ENCODE results near the gene EFCAB7. TPM values are rescaled to one million over a fixed set of nuclear protein-coding genes. Genes with fewer than 3 reads are reported as not detected.

EFCAB7 gene
- total RNA-seq: 3.2 and 3.6 TPM in 2 replicates

DNA sequence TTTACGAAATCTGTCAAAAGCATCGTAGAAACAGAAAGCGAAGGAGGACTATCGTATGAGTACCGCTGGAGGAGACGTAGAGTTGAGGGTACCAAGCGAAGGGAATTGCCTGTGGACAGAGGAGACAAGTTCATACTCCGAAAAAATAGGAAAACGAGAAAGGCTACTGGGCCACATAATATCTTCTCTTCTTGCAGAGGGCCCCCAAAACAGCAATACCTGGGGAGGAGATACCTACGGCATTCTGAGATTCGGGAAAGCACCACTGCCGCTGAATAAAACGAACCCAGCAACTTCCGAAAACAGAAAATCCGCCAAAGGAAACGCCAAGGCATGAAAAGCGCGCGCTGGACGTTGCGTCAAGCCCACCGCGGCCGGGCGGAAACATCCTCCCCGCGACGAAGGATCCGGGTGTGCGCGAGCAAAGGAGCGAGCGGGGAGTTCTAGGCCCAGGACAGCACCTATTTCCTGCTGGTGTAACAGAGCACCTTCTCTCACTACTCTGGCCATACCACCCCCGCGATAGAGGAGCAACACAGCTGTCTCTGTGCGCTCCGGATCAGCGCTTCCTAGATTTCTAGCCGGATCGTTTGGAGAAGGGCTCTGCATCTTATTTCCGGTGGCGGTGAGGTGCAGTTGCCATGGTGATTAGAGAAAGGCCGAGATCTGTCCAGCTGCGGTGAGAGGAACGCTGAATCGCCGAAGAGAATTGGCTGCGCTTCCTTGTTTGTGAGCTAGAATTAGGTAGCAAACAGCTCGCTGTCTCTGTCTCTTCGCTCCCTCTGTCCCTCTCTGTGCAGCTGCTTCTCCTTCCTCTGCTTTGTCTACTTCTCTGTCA lies at the start of gene EFCAB7, which contains the start of gene ITGB3BP:
TSS of gene EFCAB7 (plus strand) at position 635 of the 838 bp plus-strand sequence. CDS start 2,048 bp downstream, outside the sequence.
TSS of gene ITGB3BP (minus strand) at position 335 of the 838 bp plus-strand sequence. CDS start at position 243, 92 bp downstream.

GRCh38 chr1:63593303-63593885 lies 70.1 kb downstream of the EFCAB7 start, which contains the start of gene PGM1:
Gene PGM1, plus strand, starts transcription at chr1:63593411. Its CDS starts 78 bp downstream, at chr1:63593489.

Other genes with a start within 250 kb of the EFCAB7 start
- not detected in 2 replicates for gene FOXD3, start 201.0 kb upstream of the EFCAB7 start, total RNA-seq
- 9.5 and 10.9 TPM in 2 replicates for gene ALG6, start 155.9 kb upstream of the EFCAB7 start, total RNA-seq
- gene ITGB3BP, start 300 bp upstream of the EFCAB7 start, total RNA-seq: 17.1 and 30.3 TPM in 2 replicates
- gene PGM1, start 69.9 kb downstream of the EFCAB7 start, total RNA-seq: 90.2 and 104 TPM in 2 replicates

Measured in hair follicular keratinocyte (primary cell).